GM12891 (cell line): ENCODE data around the gene KRTAP1-5.

ENCODE experiments used
- DNase-seq: peaks from one replicate; pipeline ENCODE4 v3.0.0; 2011; ENCODE audit warnings: low spot score; ENCODE audit not compliant: insufficient read length
- FAIRE-seq: peaks from 2 replicates; lab custom pipeline; 2011; peaks lifted over from hg19 to GRCh38; lab: Jason Lieb, UNC
- PAX5 ChIP-seq: IDR thresholded peaks from 2 replicates; pipeline ENCODE4 v1.6.1; 2011; ENCODE audit warnings: low read length, moderate library complexity, mild to moderate bottlenecking; ENCODE audit not compliant: insufficient read depth, severe bottlenecking
- POLR2A ChIP-seq: IDR thresholded peaks from 2 replicates; pipeline ENCODE4 v1.6.1; 2011; ENCODE audit warnings: low read depth, low read length, control low read depth
- POLR2AphosphoS5 ChIP-seq: IDR thresholded peaks from 2 replicates; pipeline ENCODE4 v1.6.1; 2011; ENCODE audit warnings: low read depth, low read length, control low read depth
- POU2F2 ChIP-seq: IDR thresholded peaks from 2 replicates; pipeline ENCODE4 v1.6.1; 2011; ENCODE audit warnings: low read depth, mild to moderate bottlenecking, control low read depth, low read length, moderate library complexity
- SPI1 ChIP-seq: IDR thresholded peaks from 2 replicates; pipeline ENCODE4 v1.6.1; 2011; ENCODE audit warnings: low read depth, low read length, control low read depth
- TAF1 ChIP-seq: IDR thresholded peaks from 2 replicates; pipeline ENCODE4 v1.6.1; 2011; ENCODE audit warnings: low read depth, low read length, control low read depth

KRTAP1-5 gene

GRCh38 chr17:41013606-41014005 is 13.4 kb downstream of the KRTAP1-5 start:
- no peak for DNase-seq
- TF ChIP-seq POLR2A (no peak), PAX5 (no peak), TAF1 (no peak), POLR2AphosphoS5 (no peak), SPI1 (no peak)
- FAIRE-seq = no peak

- TF ChIP-seq PAX5 (no peak), SPI1 (no peak), POU2F2 (no peak), POLR2A (no peak), POLR2AphosphoS5 (no peak), TAF1 (no peak)
- FAIRE-seq (no peak), DNase-seq (no peak)
These were observed 13.8 kb downstream of the KRTAP1-5 start for GRCh38 chr17:41013181-41013580.

GRCh38 chr17:41012326-41013120 is 14.5 kb downstream of the KRTAP1-5 start:
- no peak for DNase-seq
- TF ChIP-seq PAX5 = no peak
- TF ChIP-seq POLR2AphosphoS5 = no peak
- TF ChIP-seq SPI1 = no peak
- no peak for TF ChIP-seq TAF1
- TF ChIP-seq POLR2A = no peak
- no peak for TF ChIP-seq POU2F2
- FAIRE-seq = no peak

GRCh38 chr17:41010441-41010840 is 16.6 kb downstream of the KRTAP1-5 start:
- no peak for FAIRE-seq
- TF ChIP-seq PAX5 (no peak), POU2F2 (no peak), SPI1 (no peak), POLR2A (no peak), TAF1 (no peak), POLR2AphosphoS5 (no peak)
- no peak for DNase-seq

GRCh38 chr17:41009936-41010335 is 17.1 kb downstream of the KRTAP1-5 start:
- DNase-seq (no peak), FAIRE-seq (no peak)
- TF ChIP-seq SPI1 (no peak), PAX5 (no peak), POLR2A (no peak), POLR2AphosphoS5 (no peak), POU2F2 (no peak), TAF1 (no peak)

GRCh38 chr17:41009301-41009760 is 17.7 kb downstream of the KRTAP1-5 start:
- TF ChIP-seq TAF1 = no peak
- DNase-seq = no peak
- no peak for FAIRE-seq

- TF ChIP-seq POLR2A = no peak
- TF ChIP-seq TAF1 = no peak
- TF ChIP-seq SPI1 = no peak
- TF ChIP-seq PAX5 = no peak
- no peak for TF ChIP-seq POLR2AphosphoS5
- TF ChIP-seq POU2F2 = no peak
- no peak for FAIRE-seq
- DNase-seq = no peak
These were observed 18.2 kb downstream of the KRTAP1-5 start, which contains the start of gene KRTAP3-1 for GRCh38 chr17:41008811-41009210. Gene KRTAP3-1, minus strand, starts transcription at chr17:41009128. Its CDS starts 54 bp downstream, at chr17:41009074.

- no peak for DNase-seq
- no peak for FAIRE-seq
- TF ChIP-seq POLR2AphosphoS5 (no peak), POLR2A (no peak), PAX5 (no peak), SPI1 (no peak), POU2F2 (no peak), TAF1 (no peak)
These were observed 22.6 kb downstream of the KRTAP1-5 start for GRCh38 chr17:41004397-41004796.

GRCh38 chr17:41003926-41004325 is 23.1 kb downstream of the KRTAP1-5 start:
- DNase-seq = no peak
- TF ChIP-seq SPI1 = no peak
- TF ChIP-seq POLR2A = no peak
- no peak for TF ChIP-seq PAX5
- no peak for TF ChIP-seq POLR2AphosphoS5
- TF ChIP-seq POU2F2 = no peak
- TF ChIP-seq TAF1 = no peak
- no peak for FAIRE-seq

GRCh38 chr17:41002814-41003213 is 24.2 kb downstream of the KRTAP1-5 start:
- TF ChIP-seq TAF1 (no peak), POU2F2 (no peak), SPI1 (no peak), POLR2AphosphoS5 (no peak), POLR2A (no peak), PAX5 (no peak)
- FAIRE-seq (no peak), DNase-seq (no peak)
